Stimulated activated naive CD4-positive, alpha-beta T cell treated with Interleukin-2 at 50 U/mL for 16 hours (primary cell): ENCODE data around the gene ABHD2.
A peak's percentile ranks its signal among the peaks of the same experiment; 100 is the strongest.
"Not testable (repeated sequence)": the region's sequence is repeated elsewhere in the genome, so short reads cannot be mapped to it uniquely, and the experiment has no call there.

Experiments used
- DNase-seq: peaks from one replicate; lab custom pipeline; 2025; lab: John Stamatoyannopoulos, UW

ABHD2 gene

GRCh38 chr15:89087830-89088604, at the start of gene ABHD2:
TSS of gene ABHD2 (plus strand) at chr15:89088456. CDS start at chr15:89116328, 27,872 bp downstream.
- DNase-seq: peak; percentile 98

GRCh38 chr15:89039142-89039541, 49.1 kb upstream of the ABHD2 start:
- no peak for DNase-seq

DNA sequence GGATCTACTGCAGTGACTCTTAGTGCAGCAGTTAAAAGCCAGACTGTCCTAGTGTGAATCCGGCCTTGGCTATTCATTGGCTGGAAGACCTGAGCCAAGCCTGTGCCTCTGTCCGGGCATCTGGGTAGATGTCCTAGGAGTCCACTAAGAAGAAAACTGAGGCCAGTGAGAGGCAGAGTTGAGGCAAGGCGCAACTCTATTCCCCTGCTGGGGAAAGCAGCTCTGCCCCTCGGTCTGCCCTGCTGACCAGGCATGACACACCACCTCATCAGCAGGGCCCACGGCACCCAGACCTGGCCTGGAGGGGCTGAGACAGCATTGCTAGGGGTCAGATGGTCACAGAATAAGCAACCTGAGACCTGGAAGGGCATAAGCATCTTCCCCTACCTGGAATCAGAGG, 46.7 kb upstream of the ABHD2 start:
- no peak for DNase-seq

- DNase-seq: no peak
Measured at GRCh38 chr15:89042387-89042786, 45.9 kb upstream of the ABHD2 start.

GRCh38 chr15:89043031-89044002, 44.9 kb upstream of the ABHD2 start:
- DNase-seq: no peak

- DNase-seq: not testable (repeated sequence)
Measured at GRCh38 chr15:89049016-89049666, 39.1 kb upstream of the ABHD2 start.

- DNase-seq: no peak
Measured at GRCh38 chr15:89051875-89052274, 36.4 kb upstream of the ABHD2 start.

DNA sequence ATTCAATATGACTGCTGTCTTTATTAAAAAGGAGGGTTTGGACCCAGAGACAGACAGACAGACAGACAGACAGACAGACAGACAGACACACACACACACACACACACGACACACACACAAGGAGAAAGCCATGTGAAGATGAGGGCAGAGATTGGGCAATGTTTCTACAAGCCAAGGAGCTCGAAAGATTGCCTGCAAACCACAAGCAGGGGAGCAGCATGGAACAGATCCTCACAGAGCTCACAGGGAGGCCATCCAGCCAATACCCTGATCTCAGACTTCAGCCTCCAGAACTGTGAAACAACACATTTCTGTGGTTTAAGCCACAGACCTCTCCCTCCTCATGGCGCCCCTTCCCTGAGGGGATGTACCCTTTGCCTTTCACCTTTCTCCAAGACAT, 35.8 kb upstream of the ABHD2 start:
- no peak for DNase-seq

DNA sequence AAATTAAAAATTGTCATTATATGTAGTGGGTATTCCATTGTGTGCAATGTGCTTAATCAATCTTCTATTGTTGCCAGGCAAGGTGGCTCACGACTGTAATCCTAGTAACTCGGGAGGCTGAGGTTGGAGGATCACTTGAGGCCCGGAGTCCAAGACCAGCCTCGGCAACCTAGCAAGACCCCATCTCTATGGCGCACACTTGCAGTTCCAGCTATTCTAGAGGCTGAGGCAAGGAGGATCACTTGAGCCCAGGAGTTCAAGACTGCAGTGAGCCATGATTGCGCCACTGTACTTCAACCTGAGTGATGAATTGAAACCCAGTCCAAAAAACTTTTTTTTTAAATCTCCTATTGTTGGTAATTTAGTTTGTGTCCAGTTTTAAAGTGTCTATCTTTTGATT, 33.4 kb upstream of the ABHD2 start:
- no peak for DNase-seq

DNA sequence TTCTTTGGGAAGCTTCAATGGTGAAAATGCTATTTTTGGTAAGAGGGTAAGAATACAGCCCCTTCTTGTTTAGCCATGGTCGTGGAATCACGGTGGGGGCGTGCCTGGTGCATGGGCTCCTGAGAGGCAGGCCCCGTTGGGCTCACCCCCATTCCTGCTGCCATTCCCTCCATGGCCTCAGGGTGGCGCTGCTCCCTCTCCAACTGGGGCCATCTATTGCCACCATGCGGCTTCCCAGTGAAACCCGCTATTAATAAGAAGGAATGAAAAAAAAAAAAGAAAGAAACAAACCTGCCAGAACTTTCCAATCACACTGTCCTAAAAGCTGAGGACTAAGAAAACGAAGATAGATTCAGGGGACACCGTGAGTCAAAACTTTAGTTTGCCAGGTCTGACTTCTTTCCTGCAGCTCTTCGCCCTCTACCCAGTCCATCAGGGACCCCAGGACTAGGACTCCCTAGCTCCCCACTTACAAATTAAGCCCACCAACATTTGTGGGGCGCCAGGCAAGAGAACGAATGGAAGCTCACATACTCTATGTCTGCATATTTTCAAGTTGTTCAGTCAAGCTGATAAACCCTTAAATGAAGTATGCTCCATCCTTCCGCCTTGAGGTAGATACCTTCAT, 30.6 kb upstream of the ABHD2 start:
- DNase-seq: peak; percentile 73

- no peak for DNase-seq
Measured at GRCh38 chr15:89058376-89058775, 29.9 kb upstream of the ABHD2 start.

GRCh38 chr15:89058876-89059405, 29.3 kb upstream of the ABHD2 start:
- no peak for DNase-seq

DNA sequence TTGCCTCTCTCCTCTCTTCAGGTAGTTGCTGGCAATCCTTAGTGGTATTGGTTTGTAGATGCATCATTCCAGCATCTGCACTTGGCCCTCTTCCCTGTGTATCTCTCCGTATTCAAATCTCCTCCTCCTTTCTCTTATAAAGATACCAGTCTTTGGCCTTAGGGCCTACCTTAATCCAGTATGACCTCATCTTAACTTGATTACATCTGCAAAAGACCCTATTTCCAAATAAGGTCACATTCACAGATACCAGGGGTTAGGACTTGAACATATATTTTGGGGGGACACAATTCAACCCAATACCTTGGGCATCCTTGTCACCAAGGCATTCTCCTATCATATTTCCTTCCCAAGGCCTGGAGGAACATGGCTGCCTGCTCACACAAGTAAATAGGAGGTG, 22.0 kb upstream of the ABHD2 start:
- no peak for DNase-seq

DNA sequence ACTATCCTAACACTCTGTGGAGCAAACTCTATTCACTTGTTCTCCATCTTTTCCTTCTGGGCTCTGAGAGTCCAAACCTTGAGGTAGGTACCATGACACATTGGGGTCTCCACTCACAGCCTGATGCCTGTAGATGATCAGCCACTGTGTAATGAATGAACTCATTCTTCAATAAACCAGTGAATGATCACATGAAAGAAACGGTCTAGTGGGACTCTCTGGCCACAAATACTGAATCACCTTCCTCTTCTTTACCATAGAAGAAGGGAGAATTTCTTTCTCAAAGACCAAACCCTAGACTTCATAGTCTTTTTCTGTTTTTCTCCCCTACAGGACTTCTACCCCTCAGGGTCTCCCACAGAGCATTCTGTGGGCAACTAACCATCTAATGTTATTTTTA, 20.5 kb upstream of the ABHD2 start:
- DNase-seq: no peak

GRCh38 chr15:89068325-89068784, 19.9 kb upstream of the ABHD2 start:
- peak; percentile 36 for DNase-seq

- no peak for DNase-seq
Measured at GRCh38 chr15:89070197-89071124, 17.8 kb upstream of the ABHD2 start.

DNA sequence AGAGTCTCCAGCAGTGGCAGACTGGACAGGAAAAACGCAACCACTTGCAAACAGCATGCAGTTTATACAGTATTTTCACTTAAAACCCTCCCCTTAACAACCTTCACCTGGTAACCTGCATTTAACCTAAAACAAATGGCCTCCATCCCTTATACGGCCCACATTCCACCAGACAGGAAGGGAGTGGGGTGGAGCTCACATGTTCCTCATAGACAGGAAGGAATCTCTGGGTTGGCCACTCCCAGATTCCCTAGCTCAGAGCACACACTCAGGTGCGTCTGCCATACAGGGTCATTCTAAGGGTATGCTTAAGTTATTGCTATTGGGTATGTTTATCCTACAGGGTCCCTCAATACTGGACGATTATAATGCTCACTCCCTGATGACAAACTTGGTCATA, 16.8 kb upstream of the ABHD2 start:
- no peak for DNase-seq

DNA sequence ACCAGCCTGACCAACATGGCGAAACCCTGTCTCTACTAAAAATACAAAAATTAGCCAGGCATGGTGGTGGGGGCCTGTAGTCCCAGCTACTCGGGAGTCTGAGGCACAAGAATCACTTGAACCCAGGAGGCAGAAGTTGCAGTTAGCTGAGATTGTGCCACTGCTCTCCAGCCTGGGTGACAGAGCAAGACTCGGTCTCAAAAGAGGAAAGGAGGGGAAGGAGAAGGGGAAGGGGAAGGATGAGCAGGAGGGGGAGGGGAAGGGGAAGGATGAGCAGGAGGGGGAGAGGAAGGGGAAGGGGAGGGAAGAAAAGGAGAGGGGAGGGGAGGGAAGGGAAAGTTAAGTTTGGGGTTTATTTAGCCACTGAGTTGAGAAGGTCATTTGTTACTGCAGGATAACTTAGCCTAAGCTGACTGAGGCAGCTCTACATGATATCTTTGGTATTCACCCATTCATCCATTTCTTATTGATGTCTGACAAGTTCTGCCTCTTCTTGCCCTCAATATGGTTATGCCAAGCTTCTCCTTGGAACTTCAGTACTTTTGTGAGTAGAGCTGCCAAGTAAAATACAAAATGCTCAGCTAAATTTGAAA, 15.9 kb upstream of the ABHD2 start:
- no peak for DNase-seq

- DNase-seq: no peak
Measured at GRCh38 chr15:89074402-89075012, 13.7 kb upstream of the ABHD2 start.
